H1 (cell line): ENCODE data around the gene SPTBN5. TPM values are rescaled to one million over a fixed set of nuclear protein-coding genes. Genes with fewer than 3 reads are reported as not detected.

Experiments
- CTCF ChIA-PET: fragments of 300-600 bp; sonication (Branson Sonifier 250); formaldehyde crosslinking; loops from one replicate; lab custom pipeline; 2021; ENCODE audit not compliant: partially characterized antibody; lab: Charles Lee
- POLR2A ChIA-PET: fragments of 300-600 bp; sonication (Branson Sonifier 250); formaldehyde crosslinking; loops from one replicate; lab custom pipeline; 2021; ENCODE audit warnings: inconsistent platforms; ENCODE audit not compliant: partially characterized antibody; lab: Charles Lee
- DNase-seq, 2 experiments: peaks; one replicate each; pipeline versions ENCODE4 v3.0.0 to v3.0.0-alpha.2; 2010 to 2022; ENCODE audit warnings: low spot score in 2 of 2, low read depth in 1 of 2, mixed read lengths in 1 of 2
- FAIRE-seq: peaks from 2 replicates; lab custom pipeline; 2011; peaks lifted over from hg19 to GRCh38; lab: Jason Lieb, UNC
- H2AFZ ChIP-seq: 2 replicates; pipeline ENCODE4 v1.8.1; 2012; ENCODE audit warnings: low read length, inconsistent platforms
- H2AK5ac ChIP-seq: 2 replicates; pipeline ENCODE4 v1.6.1; 2013; ENCODE audit warnings: low read depth, low read length
- H2BK120ac ChIP-seq: replicated peaks from 2 replicates; pipeline ENCODE3; 2013; ENCODE audit warnings: low read depth, low read length, inconsistent platforms
- H2BK12ac ChIP-seq: 2 replicates; pipeline ENCODE4 v1.6.1; 2013; ENCODE audit warnings: low read depth, low read length
- H2BK15ac ChIP-seq: 2 replicates; pipeline ENCODE4 v1.6.1; 2013; ENCODE audit warnings: low read length
- H2BK20ac ChIP-seq: 2 replicates; pipeline ENCODE4 v1.6.1; 2013; ENCODE audit warnings: low read length
- H2BK5ac ChIP-seq: 2 replicates; pipeline ENCODE4 v1.6.1; 2013; ENCODE audit warnings: low read depth, low read length
- H3K14ac ChIP-seq: 2 replicates; pipeline ENCODE4 v1.6.1; 2013; ENCODE audit warnings: inconsistent platforms; ENCODE audit not compliant: insufficient read length
- H3K18ac ChIP-seq: 2 replicates; pipeline ENCODE4 v1.6.1; 2013; ENCODE audit warnings: low read length; ENCODE audit errors: extremely low read depth
- H3K23ac ChIP-seq: 2 replicates; pipeline ENCODE4 v1.6.1; 2013; ENCODE audit warnings: inconsistent platforms; ENCODE audit not compliant: insufficient read length
- H3K23me2 ChIP-seq: 2 replicates; pipeline ENCODE4 v1.6.1; 2013; ENCODE audit warnings: low read depth, low read length
- H3K27ac ChIP-seq: 2 replicates; pipeline ENCODE4 v1.6.1; 2011; ENCODE audit warnings: low read depth, low read length, inconsistent platforms
- H3K27me3 ChIP-seq, 4 experiments: replicated peaks in 1 of 4; 1 replicate in 1 of 4; 2 replicates in 3 of 4; pipeline versions ENCODE4 v1.6.1 to v1.8.1; 2011 to 2013; ENCODE audit warnings: low read length in 3 of 4, mild to moderate bottlenecking in 3 of 4, inconsistent platforms in 2 of 4, mixed read lengths in 2 of 4, moderate library complexity in 1 of 4; ENCODE audit not compliant: control insufficient read depth in 3 of 4, insufficient read depth in 3 of 4; ENCODE audit errors: extremely low read depth in 1 of 4
- H3K36me3 ChIP-seq, 4 experiments: 2 replicates each; pipeline versions ENCODE4 v1.6.1 to v1.8.1; 2011 to 2013; ENCODE audit warnings: mild to moderate bottlenecking in 4 of 4, low read length in 3 of 4, moderate library complexity in 2 of 4, control low read depth in 1 of 4, inconsistent platforms in 1 of 4; ENCODE audit not compliant: insufficient read depth in 4 of 4, control insufficient read depth in 2 of 4
- H3K4ac ChIP-seq: replicated peaks from 2 replicates; pipeline ENCODE3; 2013; ENCODE audit warnings: low read length, low read depth, mixed read lengths, inconsistent platforms; ENCODE audit not compliant: insufficient read length
- H3K4me1 ChIP-seq, 4 experiments: replicated peaks in 1 of 4; 1 replicate in 1 of 4; 2 replicates in 3 of 4; pipeline versions ENCODE4 v1.6.1 to v1.8.1; 2011 to 2013; ENCODE audit warnings: low read length in 3 of 4, inconsistent platforms in 2 of 4, mixed read lengths in 1 of 4; ENCODE audit not compliant: insufficient read depth in 4 of 4, control insufficient read depth in 3 of 4
- H3K4me2 ChIP-seq, 2 experiments: 2 replicates each; pipeline versions ENCODE4 v1.6.1 to v1.8.1; 2011 to 2013; ENCODE audit warnings: low read depth in 2 of 2, low read length in 2 of 2, control low read depth in 1 of 2, inconsistent platforms in 1 of 2, mild to moderate bottlenecking in 1 of 2; ENCODE audit not compliant: insufficient read depth in 1 of 2
- H3K4me3 ChIP-seq, 4 experiments: fragments of 200-600, 300-600 bp in 1 of 4; sonication (generic), shearing (Covaris generic), sonication (Bioruptor Twin) in 1 of 4; 2 replicates each; pipeline versions ENCODE4 v1.5.1 to v1.8.1; 2011 to 2016; ENCODE audit warnings: low read length in 4 of 4, low read depth in 3 of 4, control low read depth in 2 of 4, inconsistent platforms in 2 of 4, mild to moderate bottlenecking in 2 of 4, mixed read lengths in 1 of 4, moderate library complexity in 1 of 4; ENCODE audit not compliant: insufficient read depth in 2 of 4; ENCODE audit errors: extremely low read depth in 1 of 4
- H3K56ac ChIP-seq: replicated peaks from 2 replicates; pipeline ENCODE3; 2013; ENCODE audit warnings: low read depth, mild to moderate bottlenecking, mixed read lengths, low read length, inconsistent platforms; ENCODE audit not compliant: insufficient read length
- H3K79me1 ChIP-seq: 2 replicates; pipeline ENCODE4 v1.6.1; 2013; ENCODE audit warnings: low read depth, low read length, control low read depth
- H3K79me2 ChIP-seq, 2 experiments: 2 replicates each; pipeline versions ENCODE4 v1.6.1 to v1.8.1; 2012 to 2013; ENCODE audit warnings: low read length in 2 of 2, mild to moderate bottlenecking in 2 of 2, inconsistent platforms in 1 of 2; ENCODE audit not compliant: insufficient read depth in 2 of 2, control insufficient read depth in 1 of 2
- H3K9ac ChIP-seq, 4 experiments: replicated peaks in 1 of 4; 1 replicate in 1 of 4; 2 replicates in 3 of 4; pipeline versions ENCODE4 v1.6.1 to v1.8.1; 2011 to 2013; ENCODE audit warnings: low read depth in 3 of 4, low read length in 3 of 4, control low read depth in 2 of 4, mild to moderate bottlenecking in 2 of 4, moderate library complexity in 2 of 4, inconsistent platforms in 1 of 4; ENCODE audit errors: extremely low read depth in 1 of 4
- H3K9me3 ChIP-seq, 2 experiments: 2 replicates each; pipeline versions ENCODE4 v1.6.1 to v1.8.1; 2012 to 2013; ENCODE audit warnings: mild to moderate bottlenecking in 2 of 2, moderate library complexity in 2 of 2, control low read depth in 1 of 2, inconsistent platforms in 1 of 2, low read depth in 1 of 2, low read length in 1 of 2, mixed read lengths in 1 of 2; ENCODE audit not compliant: insufficient read depth in 2 of 2
- H4K20me1 ChIP-seq, 2 experiments: replicated peaks in 1 of 2; 2 replicates each; pipeline versions ENCODE3 to v1.8.1; 2011 to 2013; ENCODE audit warnings: inconsistent platforms in 2 of 2, low read length in 2 of 2, mild to moderate bottlenecking in 1 of 2; ENCODE audit not compliant: insufficient read depth in 2 of 2, control insufficient read depth in 1 of 2
- H4K5ac ChIP-seq: 2 replicates; pipeline ENCODE4 v1.6.1; 2013; ENCODE audit warnings: low read length, low read depth, mixed read lengths, inconsistent platforms; ENCODE audit not compliant: insufficient read length
- H4K8ac ChIP-seq: 2 replicates; pipeline ENCODE4 v1.8.0; 2013; ENCODE audit warnings: mild to moderate bottlenecking, moderate library complexity, low read length, inconsistent platforms; ENCODE audit not compliant: insufficient read depth; ENCODE audit errors: extremely low read depth
- H4K91ac ChIP-seq: replicated peaks from 2 replicates; pipeline ENCODE3; 2013; ENCODE audit warnings: low read length, mixed read lengths, inconsistent platforms; ENCODE audit not compliant: insufficient read length
- BACH1 ChIP-seq: IDR thresholded peaks from 2 replicates; pipeline ENCODE4 v1.6.1; 2012; ENCODE audit warnings: low read length, improper control_type of control experiment
- CBX5 ChIP-seq: fragments of 300-800, 300-1000 bp; sonication (generic); IDR thresholded peaks from 2 replicates; pipeline ENCODE4 v1.7.1; 2016; ENCODE audit warnings: antibody characterized with exemption, low read length, low read depth
- CEBPB ChIP-seq: IDR thresholded peaks from 2 replicates; pipeline ENCODE4 v1.6.1; 2012; ENCODE audit warnings: low read depth, low read length
- CHD1 ChIP-seq: IDR thresholded peaks from 2 replicates; pipeline ENCODE4 v1.6.1; 2012; ENCODE audit warnings: low read depth, low read length, improper control_type of control experiment
- EGR1 ChIP-seq: IDR thresholded peaks from 2 replicates; pipeline ENCODE4 v1.6.1; 2011; ENCODE audit warnings: low read depth, low read length, borderline replicate concordance
- KDM4A ChIP-seq: IDR thresholded peaks from one replicate; pipeline ENCODE4 v1.7.1; 2012; ENCODE audit warnings: low read depth, mild to moderate bottlenecking, moderate library complexity, low read length, inconsistent platforms; ENCODE audit not compliant: severe bottlenecking
- MAFK ChIP-seq: IDR thresholded peaks from 2 replicates; pipeline ENCODE4 v1.6.1; 2012; ENCODE audit warnings: low read depth, mild to moderate bottlenecking, improper control_type of control experiment, low read length
- RBBP5 ChIP-seq: IDR thresholded peaks from 2 replicates; pipeline ENCODE4 v1.7.1; 2012; ENCODE audit warnings: low read depth, mild to moderate bottlenecking, inconsistent platforms, low read length, moderate library complexity, borderline replicate concordance
- SIN3A ChIP-seq, 2 experiments: IDR thresholded peaks in 1 of 2; conservative IDR thresholded peaks in 1 of 2; 2 replicates each; pipeline ENCODE4 v1.6.1; 2011 to 2012; ENCODE audit warnings: low read length in 2 of 2, improper control_type of control experiment in 1 of 2, low read depth in 1 of 2, mild to moderate bottlenecking in 1 of 2
- SIRT6 ChIP-seq: IDR thresholded peaks from one replicate; pipeline ENCODE4 v1.7.1; 2012; ENCODE audit warnings: low read length, inconsistent platforms
- SIX5 ChIP-seq: IDR thresholded peaks from 2 replicates; pipeline ENCODE4 v1.6.1; 2011; ENCODE audit warnings: mild to moderate bottlenecking, low read depth, low read length
- SP1 ChIP-seq: IDR thresholded peaks from 2 replicates; pipeline ENCODE4 v1.6.1; 2011; ENCODE audit warnings: low read depth, low read length
- SP4 ChIP-seq: IDR thresholded peaks from 2 replicates; pipeline ENCODE4 v1.6.1; 2012; ENCODE audit warnings: low read length, inconsistent platforms
- SRF ChIP-seq: IDR thresholded peaks from 2 replicates; pipeline ENCODE4 v1.6.1; 2011; ENCODE audit warnings: mild to moderate bottlenecking, low read depth, low read length, moderate library complexity
- TEAD4 ChIP-seq: IDR thresholded peaks from 2 replicates; pipeline ENCODE4 v1.6.1; 2012; ENCODE audit warnings: low read depth, low read length, inconsistent platforms, mixed read lengths
- WGBS, 2 experiments: shearing (Covaris generic) in 1 of 2; methylation state at CpG; one replicate each; pipeline versions ENCODE4 v1.1.6 to v1.1.7; 2013 to 2015; ENCODE audit warnings: low lambda C conversion rate in 2 of 2, mixed read lengths in 2 of 2, inconsistent platforms in 1 of 2, low coverage in 1 of 2, missing lambda C conversion rate in 1 of 2; ENCODE audit not compliant: insufficient replicate concordance in 2 of 2, insufficient coverage in 1 of 2, insufficient read length in 1 of 2; ENCODE audit errors: extremely low coverage in 1 of 2, missing lambda C conversion rate in 1 of 2; 5-methylcytosine and 5-hydroxymethylcytosine counted together
- polyA plus RNA-seq, 7 experiments: library from polyadenylated mRNA; depleted of rRNA in 3 of 7; stranded (reverse) in 5 of 7; unstranded in 2 of 7; fragments of >200 nt in 5 of 7; fragments of 200-250 nt in 2 of 7; gene quantifications; 1 replicate in 5 of 7; 2 replicates in 1 of 7; 4 replicates in 1 of 7; pipeline versions ENCODE4 v1.2.1 to v1.2.3, GENCODE V29; 2011 to 2013; ENCODE audit warnings: missing spikeins in 2 of 7, mixed read lengths in 2 of 7
- total RNA-seq: library from RNA; stranded (reverse); fragmentation: NEBNext Ultra II Directional; extraction: Animal tissue kit (Norgen Biotek cat#: 25700); gene quantifications from 2 replicates; pipeline ENCODE4 v1.2.1, GENCODE V29; 2021

The SPTBN5 gene
- total and polyA plus RNA-seq, 2 of the 8 experiments (the other 6 are each of a cell fraction or from before 2014, with no cell fraction given), result 0.32 to 0.84 TPM

- ChIA-PET POLR2A (interaction anchor here (1.4 kb wide), 1 partner anchor 49 kb away, joined by 3 read pairs; no protein-coding TSS in a partner anchor), CTCF (interaction anchor here (0.9 to 11.0 kb wide), 3 partner anchors 10 to 319 kb away, joined by 3 to 105 read pairs (median 3); partner anchors contain the start of gene MAPKBP1)
- no peak overlapping the region for H3K4ac ChIP-seq
- no peak overlapping the region for H3K18ac ChIP-seq
- peaks cover 0 to 4% (median 2%) of the 10 kb centered on the region in 4 experiments; a peak in 2 of 7 replicates for H3K4me1 ChIP-seq
- no peak overlapping the region for H3K9ac ChIP-seq
- H2BK15ac ChIP-seq, result no peak overlapping the region
- FAIRE-seq (no peak), DNase-seq (no peak)
- H2AFZ ChIP-seq, result no peak overlapping the region
- H4K5ac ChIP-seq, result no peak overlapping the region
- H3K14ac ChIP-seq, result no peak overlapping the region
- no peak overlapping the region for H3K56ac ChIP-seq
- H3K27ac ChIP-seq, result no peak overlapping the region
- H4K91ac ChIP-seq, result no peak overlapping the region
- H2BK20ac ChIP-seq, result no peak overlapping the region
- no peaks in the 10 kb centered on the region for H3K9me3 ChIP-seq
- H2BK12ac ChIP-seq, result no peak overlapping the region
- H3K36me3 ChIP-seq, result peaks cover 3 to 11% (median 8%) of the 10 kb centered on the region in 4 experiments; a peak in 5 of 8 replicates
- H3K23me2 ChIP-seq, result peaks cover 2% of the 10 kb centered on the region; the same call in 1 of the 2 replicates
- H3K23ac ChIP-seq, result no peak overlapping the region
- H3K27me3 ChIP-seq, result no peaks in the 10 kb centered on the region
- no peak overlapping the region for H4K8ac ChIP-seq
- H2BK5ac ChIP-seq, result no peak overlapping the region
- H3K4me3 ChIP-seq, result no peak overlapping the region
- WGBS, 2 experiments, result 88% methylated on average over 6 of the region's 6 CpGs; no CpG with 5 or more reads in 1 of the 2 experiments
- peaks cover 0 to 9% of the 10 kb centered on the region in 2 experiments for H4K20me1 ChIP-seq
- no peak overlapping the region for H2AK5ac ChIP-seq
- H2BK120ac ChIP-seq, result no peak overlapping the region
- no peaks in the 10 kb centered on the region; a peak in 1 of 4 replicates for H3K79me2 ChIP-seq
- H3K4me2 ChIP-seq, result no peak overlapping the region
- no peaks in the 10 kb centered on the region for H3K79me1 ChIP-seq
- TF ChIP-seq CHD1, result no peak
- no peak for TF ChIP-seq MAFK
- no peak for TF ChIP-seq CEBPB
- TF ChIP-seq SP4, result no peak
- no peak for TF ChIP-seq TEAD4
- TF ChIP-seq SRF, result no peak
- TF ChIP-seq RBBP5, result no peak
- TF ChIP-seq BACH1, result no peak
- TF ChIP-seq SIX5, result no peak
- TF ChIP-seq SIRT6, result no peak
- no peak for TF ChIP-seq KDM4A
- no peak for TF ChIP-seq CBX5
- no peak for TF ChIP-seq SP1
- no peak for TF ChIP-seq SIN3A (conservative IDR thresholded peaks at IDR 0.05 in 1 of 2, IDR thresholded peaks at IDR 0.05 in 1 of 2; ENCODE audit: low read depth in 1 of 2, low read length in 2 of 2)
- TF ChIP-seq EGR1, result no peak
Measured at GRCh38 chr15:41899854-41900442, 6.1 kb upstream of the SPTBN5 start.
